Measurements from ENCODE around the gene ESRRA. TPM values are rescaled to one million over a fixed set of nuclear protein-coding genes. Genes with fewer than 3 reads are reported as not detected.
A peak's percentile ranks its signal among the peaks of the same experiment; 100 is the strongest.

Gene ESRRA
- total and polyA plus RNA-seq, 2 of the 13 experiments (the other 11 are each of a cell fraction or from before 2014, with no cell fraction given) = 18.1 to 36.3 TPM

DNA sequence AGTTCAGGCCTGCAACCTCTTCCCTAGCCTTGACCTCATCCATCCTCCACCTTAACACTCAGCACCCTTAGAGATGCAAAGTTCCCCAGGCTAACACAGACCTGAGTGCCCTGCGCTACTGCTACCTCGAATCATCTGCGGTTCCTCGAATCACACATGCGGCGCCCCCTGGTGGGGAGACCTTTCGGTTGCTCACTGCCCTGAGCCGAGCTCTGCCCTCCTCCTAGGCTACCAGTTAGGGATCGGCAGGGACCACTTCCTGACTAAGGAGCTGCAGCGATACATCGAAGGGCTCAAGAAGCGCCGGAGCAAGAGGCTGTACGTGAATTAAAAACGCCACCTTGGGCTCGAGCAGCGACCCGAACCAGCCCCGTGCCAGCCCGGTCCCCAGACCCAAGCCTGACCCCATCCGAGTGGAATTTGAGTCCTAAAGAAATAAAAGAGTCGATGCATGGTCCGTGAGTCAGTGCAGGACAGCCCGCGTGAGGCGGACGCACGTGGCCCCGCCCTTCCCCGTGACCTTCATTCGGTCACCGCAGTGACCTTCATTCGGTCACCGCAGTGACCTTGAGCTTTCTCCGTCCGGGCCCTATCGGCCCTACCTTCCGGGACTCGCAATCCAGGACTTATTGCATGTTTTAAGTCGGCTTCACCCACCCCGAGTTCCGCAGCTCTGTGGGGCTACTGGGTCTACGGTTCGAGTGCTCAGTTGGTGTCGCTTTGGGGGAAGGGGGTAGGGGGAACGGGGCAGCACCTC, 830 bp upstream of the ESRRA start (continued):
- TF ChIP-seq, protein P1, sequence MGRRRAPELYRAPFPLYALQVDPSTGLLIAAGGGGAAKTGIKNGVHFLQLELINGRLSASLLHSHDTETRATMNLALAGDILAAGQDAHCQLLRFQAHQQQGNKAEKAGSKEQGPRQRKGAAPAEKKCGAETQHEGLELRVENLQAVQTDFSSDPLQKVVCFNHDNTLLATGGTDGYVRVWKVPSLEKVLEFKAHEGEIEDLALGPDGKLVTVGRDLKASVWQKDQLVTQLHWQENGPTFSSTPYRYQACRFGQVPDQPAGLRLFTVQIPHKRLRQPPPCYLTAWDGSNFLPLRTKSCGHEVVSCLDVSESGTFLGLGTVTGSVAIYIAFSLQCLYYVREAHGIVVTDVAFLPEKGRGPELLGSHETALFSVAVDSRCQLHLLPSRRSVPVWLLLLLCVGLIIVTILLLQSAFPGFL (CRISPR knock-in tag; IDR thresholded peaks at IDR 0.05) = 0 out of 2 replicates have a peak, but pooled peaks have one; percentile 59
- TF ChIP-seq, protein P2, sequence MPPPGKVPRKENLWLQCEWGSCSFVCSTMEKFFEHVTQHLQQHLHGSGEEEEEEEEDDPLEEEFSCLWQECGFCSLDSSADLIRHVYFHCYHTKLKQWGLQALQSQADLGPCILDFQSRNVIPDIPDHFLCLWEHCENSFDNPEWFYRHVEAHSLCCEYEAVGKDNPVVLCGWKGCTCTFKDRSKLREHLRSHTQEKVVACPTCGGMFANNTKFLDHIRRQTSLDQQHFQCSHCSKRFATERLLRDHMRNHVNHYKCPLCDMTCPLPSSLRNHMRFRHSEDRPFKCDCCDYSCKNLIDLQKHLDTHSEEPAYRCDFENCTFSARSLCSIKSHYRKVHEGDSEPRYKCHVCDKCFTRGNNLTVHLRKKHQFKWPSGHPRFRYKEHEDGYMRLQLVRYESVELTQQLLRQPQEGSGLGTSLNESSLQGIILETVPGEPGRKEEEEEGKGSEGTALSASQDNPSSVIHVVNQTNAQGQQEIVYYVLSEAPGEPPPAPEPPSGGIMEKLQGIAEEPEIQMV (CRISPR knock-in tag; IDR thresholded peaks at IDR 0.05; ENCODE audit: low read depth) = no peak; the same call in 1 of the 2 replicates
- no peak for TF ChIP-seq ARNT (IDR thresholded peaks at IDR 0.05)
- no peak for TF ChIP-seq ZNF282 (IDR thresholded peaks at IDR 0.05; ENCODE audit: partially characterized antibody)
- no peak for TF ChIP-seq ARNT2 (CRISPR knock-in tag; IDR thresholded peaks at IDR 0.05; ENCODE audit: low read depth)
- TF ChIP-seq PHF8 (CRISPR knock-in tag; IDR thresholded peaks at IDR 0.05) = peak; percentile 69
- no peak for TF ChIP-seq IRX3 (CRISPR knock-in tag; IDR thresholded peaks at IDR 0.05; ENCODE audit: borderline replicate concordance, low read depth)
- TF ChIP-seq ZNF44 (CRISPR knock-in tag; IDR thresholded peaks at IDR 0.05) = no peak
- 0 out of 2 replicates have a peak, but pooled peaks have one; percentile 69 for TF ChIP-seq NFKB2 (CRISPR knock-in tag; IDR thresholded peaks at IDR 0.05; ENCODE audit: borderline replicate concordance)
- peak; percentile 53 for TF ChIP-seq ZFY (CRISPR knock-in tag; IDR thresholded peaks at IDR 0.05)
- TF ChIP-seq, protein P3, sequence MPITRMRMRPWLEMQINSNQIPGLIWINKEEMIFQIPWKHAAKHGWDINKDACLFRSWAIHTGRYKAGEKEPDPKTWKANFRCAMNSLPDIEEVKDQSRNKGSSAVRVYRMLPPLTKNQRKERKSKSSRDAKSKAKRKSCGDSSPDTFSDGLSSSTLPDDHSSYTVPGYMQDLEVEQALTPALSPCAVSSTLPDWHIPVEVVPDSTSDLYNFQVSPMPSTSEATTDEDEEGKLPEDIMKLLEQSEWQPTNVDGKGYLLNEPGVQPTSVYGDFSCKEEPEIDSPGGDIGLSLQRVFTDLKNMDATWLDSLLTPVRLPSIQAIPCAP (CRISPR knock-in tag; IDR thresholded peaks at IDR 0.05; ENCODE audit: low read depth) = no peak
- TF ChIP-seq, protein P4, sequence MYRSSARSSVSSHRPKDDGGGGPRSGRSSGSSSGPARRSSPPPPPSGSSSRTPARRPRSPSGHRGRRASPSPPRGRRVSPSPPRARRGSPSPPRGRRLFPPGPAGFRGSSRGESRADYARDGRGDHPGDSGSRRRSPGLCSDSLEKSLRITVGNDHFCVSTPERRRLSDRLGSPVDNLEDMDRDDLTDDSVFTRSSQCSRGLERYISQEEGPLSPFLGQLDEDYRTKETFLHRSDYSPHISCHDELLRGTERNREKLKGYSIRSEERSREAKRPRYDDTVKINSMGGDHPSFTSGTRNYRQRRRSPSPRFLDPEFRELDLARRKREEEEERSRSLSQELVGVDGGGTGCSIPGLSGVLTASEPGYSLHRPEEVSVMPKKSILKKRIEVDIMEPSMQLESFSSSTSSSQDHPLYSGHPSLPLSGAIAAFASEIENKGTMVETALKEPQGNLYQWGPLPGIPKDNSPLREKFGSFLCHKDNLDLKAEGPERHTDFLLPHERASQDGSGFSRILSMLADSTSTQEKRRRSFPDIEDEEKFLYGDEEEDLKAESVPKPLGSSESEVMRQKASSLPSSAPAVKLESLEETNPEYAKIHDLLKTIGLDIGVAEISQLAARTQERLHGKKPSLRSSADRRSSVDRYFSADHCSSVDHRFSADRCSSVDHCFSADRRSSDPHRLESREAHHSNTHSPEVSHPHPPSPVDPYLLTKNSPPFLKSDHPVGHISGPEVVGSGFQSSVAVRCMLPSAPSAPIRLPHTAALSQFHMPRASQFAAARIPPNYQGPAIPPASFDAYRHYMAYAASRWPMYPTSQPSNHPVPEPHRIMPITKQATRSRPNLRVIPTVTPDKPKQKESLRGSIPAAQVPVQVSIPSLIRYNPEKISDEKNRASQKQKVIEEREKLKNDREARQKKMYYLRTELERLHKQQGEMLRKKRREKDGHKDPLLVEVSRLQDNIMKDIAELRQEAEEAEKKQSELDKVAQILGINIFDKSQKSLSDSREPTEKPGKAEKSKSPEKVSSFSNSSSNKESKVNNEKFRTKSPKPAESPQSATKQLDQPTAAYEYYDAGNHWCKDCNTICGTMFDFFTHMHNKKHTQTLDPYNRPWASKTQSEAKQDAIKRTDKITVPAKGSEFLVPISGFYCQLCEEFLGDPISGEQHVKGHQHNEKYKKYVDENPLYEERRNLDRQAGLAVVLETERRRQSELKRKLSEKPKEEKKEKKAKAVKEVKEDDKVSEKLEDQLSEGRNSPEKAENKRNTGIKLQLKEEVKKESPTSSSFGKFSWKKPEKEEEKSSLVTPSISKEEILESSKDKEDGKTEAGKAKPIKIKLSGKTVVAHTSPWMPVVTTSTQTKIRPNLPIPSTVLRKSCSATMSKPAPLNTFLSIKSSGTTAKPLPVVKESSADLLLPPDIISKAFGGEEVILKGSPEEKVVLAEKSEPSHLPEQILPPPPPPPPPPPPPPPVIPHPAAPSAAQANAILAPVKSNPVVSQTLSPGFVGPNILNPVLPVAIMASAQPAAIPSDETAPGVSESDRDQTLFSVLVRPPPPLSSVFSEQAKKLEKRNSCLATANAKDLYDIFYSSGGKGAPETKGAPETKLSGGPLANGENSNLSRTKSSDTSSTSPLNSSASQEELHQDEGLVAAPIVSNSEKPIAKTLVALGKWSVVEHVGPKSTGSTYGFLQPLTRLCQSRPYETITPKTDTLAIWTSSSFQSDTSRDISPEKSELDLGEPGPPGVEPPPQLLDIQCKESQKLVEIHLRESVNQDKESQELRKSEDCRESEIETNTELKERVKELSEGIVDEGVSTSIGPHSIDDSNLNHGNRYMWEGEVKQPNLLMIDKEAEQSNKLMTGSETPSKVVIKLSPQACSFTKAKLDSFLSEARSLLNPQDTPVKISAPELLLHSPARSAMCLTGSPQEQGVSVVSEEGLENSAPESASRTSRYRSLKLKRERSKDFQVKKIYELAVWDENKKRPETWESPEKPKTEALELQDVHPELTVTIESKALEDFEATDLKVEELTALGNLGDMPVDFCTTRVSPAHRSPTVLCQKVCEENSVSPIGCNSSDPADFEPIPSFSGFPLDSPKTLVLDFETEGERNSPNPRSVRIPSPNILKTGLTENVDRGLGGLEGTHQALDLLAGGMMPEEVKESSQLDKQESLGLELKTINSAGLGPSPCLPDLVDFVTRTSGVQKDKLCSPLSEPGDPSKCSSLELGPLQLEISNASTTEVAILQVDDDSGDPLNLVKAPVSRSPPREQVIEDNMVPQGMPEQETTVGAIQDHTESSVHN (CRISPR knock-in tag; IDR thresholded peaks at IDR 0.05) = no peak
- TF ChIP-seq, protein P5, sequence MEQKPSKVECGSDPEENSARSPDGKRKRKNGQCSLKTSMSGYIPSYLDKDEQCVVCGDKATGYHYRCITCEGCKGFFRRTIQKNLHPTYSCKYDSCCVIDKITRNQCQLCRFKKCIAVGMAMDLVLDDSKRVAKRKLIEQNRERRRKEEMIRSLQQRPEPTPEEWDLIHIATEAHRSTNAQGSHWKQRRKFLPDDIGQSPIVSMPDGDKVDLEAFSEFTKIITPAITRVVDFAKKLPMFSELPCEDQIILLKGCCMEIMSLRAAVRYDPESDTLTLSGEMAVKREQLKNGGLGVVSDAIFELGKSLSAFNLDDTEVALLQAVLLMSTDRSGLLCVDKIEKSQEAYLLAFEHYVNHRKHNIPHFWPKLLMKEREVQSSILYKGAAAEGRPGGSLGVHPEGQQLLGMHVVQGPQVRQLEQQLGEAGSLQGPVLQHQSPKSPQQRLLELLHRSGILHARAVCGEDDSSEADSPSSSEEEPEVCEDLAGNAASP (CRISPR knock-in tag; IDR thresholded peaks at IDR 0.05; ENCODE audit: borderline replicate concordance) = peak; percentile 31; the same call in 1 of the 2 replicates
- peak; percentile 91 for TF ChIP-seq DMAP1 (CRISPR knock-in tag; IDR thresholded peaks at IDR 0.05)
- TF ChIP-seq CENPT (CRISPR knock-in tag; IDR thresholded peaks at IDR 0.05; ENCODE audit: low read depth) = no peak
- no peak for TF ChIP-seq NFE2 (CRISPR knock-in tag; IDR thresholded peaks at IDR 0.05)
